ENCODE measurements around the gene R3HDM1.

DNA sequence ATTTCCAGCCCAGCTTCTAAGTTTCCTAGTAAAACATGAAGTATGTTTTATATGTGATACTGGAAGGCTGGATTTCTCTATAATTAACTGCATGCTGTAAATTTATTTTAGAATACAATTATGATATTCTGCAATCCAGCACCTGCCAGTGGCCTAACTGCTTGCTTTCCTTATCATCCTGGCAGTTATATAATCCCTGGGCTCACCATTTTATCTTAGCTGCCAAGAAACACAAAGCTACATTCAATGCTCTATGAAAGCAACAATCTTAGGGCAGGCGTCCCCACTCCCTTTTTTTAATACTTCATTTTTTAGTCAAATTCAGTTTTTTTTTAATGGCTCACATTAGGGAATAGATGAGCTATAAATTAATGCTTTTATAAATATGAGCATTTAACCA lies 172.0 kb downstream of the R3HDM1 start:
- TF ChIP-seq, protein P1, sequence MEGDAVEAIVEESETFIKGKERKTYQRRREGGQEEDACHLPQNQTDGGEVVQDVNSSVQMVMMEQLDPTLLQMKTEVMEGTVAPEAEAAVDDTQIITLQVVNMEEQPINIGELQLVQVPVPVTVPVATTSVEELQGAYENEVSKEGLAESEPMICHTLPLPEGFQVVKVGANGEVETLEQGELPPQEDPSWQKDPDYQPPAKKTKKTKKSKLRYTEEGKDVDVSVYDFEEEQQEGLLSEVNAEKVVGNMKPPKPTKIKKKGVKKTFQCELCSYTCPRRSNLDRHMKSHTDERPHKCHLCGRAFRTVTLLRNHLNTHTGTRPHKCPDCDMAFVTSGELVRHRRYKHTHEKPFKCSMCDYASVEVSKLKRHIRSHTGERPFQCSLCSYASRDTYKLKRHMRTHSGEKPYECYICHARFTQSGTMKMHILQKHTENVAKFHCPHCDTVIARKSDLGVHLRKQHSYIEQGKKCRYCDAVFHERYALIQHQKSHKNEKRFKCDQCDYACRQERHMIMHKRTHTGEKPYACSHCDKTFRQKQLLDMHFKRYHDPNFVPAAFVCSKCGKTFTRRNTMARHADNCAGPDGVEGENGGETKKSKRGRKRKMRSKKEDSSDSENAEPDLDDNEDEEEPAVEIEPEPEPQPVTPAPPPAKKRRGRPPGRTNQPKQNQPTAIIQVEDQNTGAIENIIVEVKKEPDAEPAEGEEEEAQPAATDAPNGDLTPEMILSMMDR (IDR thresholded peaks at IDR 0.05) = no peak
- no peak for TF ChIP-seq EZH2 (IDR thresholded peaks at IDR 0.05; ENCODE audit: borderline replicate concordance, insufficient read depth, low read depth, low read length, poor library complexity, severe bottlenecking)

All from B cell (primary cell).